Umbilical cord (tissue), 2 donors: Measurements from ENCODE around the gene MLST8. TPM values are rescaled to one million over a fixed set of nuclear protein-coding genes. Genes with fewer than 3 reads are reported as not detected.

ENCODE experiments used
- DNase-seq: peaks from one replicate; pipeline ENCODE4 v3.0.0-alpha.2; 2015; ENCODE audit warnings: low spot score
- total RNA-seq: library from RNA; depleted of rRNA; stranded (reverse); fragments of >200 nt; gene quantifications from one replicate; pipeline ENCODE4 v1.2.3, GENCODE V29; 2014; ENCODE audit warnings: low replicate concordance; ENCODE audit not compliant: insufficient read depth

Gene MLST8
- total RNA-seq, 1 donor from 2014 or later = 25.8 TPM

- no peak for DNase-seq
These were observed 1.7 kb downstream of the MLST8 start for GRCh38 chr16:2206780-2207433.

GRCh38 chr16:2207872-2208271, 2.6 kb downstream of the MLST8 start:
- DNase-seq = no peak

- DNase-seq = no peak
These were observed 3.1 kb downstream of the MLST8 start for GRCh38 chr16:2208308-2208707.

GRCh38 chr16:2208772-2209171, 3.5 kb downstream of the MLST8 start:
- no peak for DNase-seq

- no peak for DNase-seq
These were observed 4.2 kb downstream of the MLST8 start for GRCh38 chr16:2209258-2210008.

- no peak for DNase-seq
These were observed 4.7 kb downstream of the MLST8 start for GRCh38 chr16:2210009-2210332.

GRCh38 chr16:2210386-2211365, 5.4 kb downstream of the MLST8 start, which contains the start of gene BRICD5:
Gene BRICD5 (minus strand): TSS chr16:2210863. CDS start chr16:2210833, 30 bp downstream.
- DNase-seq = no peak

GRCh38 chr16:2211923-2212347, 6.7 kb downstream of the MLST8 start:
- no peak for DNase-seq

GRCh38 chr16:2212362-2213324, 7.4 kb downstream of the MLST8 start:
- no peak for DNase-seq

- DNase-seq = no peak
These were observed 8.8 kb downstream of the MLST8 start for GRCh38 chr16:2213817-2214718.

GRCh38 chr16:2214719-2214968, 9.4 kb downstream of the MLST8 start, which contains the start of gene PGP:
Gene PGP (minus strand): TSS chr16:2214840. CDS start chr16:2214777, 63 bp downstream.
- DNase-seq = no peak

- no peak for DNase-seq
These were observed 11.1 kb downstream of the MLST8 start for GRCh38 chr16:2216330-2216729.

- DNase-seq = peak; percentile 100
These were observed 18.1 kb downstream of the MLST8 start, which contains the start of gene E4F1 for GRCh38 chr16:2223221-2223941. Gene E4F1 (plus strand): TSS chr16:2223591. CDS start chr16:2223614, 23 bp downstream.

GRCh38 chr16:2223942-2224486, 18.8 kb downstream of the MLST8 start:
- peak; percentile 44 for DNase-seq

GRCh38 chr16:2226245-2226793, 21.1 kb downstream of the MLST8 start:
- no peak for DNase-seq

- no peak for DNase-seq
These were observed 21.7 kb downstream of the MLST8 start for GRCh38 chr16:2226918-2227317.

- no peak for DNase-seq
These were observed 23.0 kb downstream of the MLST8 start for GRCh38 chr16:2228161-2228824.

GRCh38 chr16:2229091-2229490, 23.8 kb downstream of the MLST8 start:
- DNase-seq = no peak
